GM10248 (cell line): Measurements from ENCODE around the gene IL19.
A peak's percentile ranks its signal among the peaks of the same experiment; 100 is the strongest.

Experiments
- CTCF ChIA-PET: fragments of 300-600 bp; sonication (Branson Sonifier 250); formaldehyde crosslinking; extraction: SDS; loops from one replicate; lab custom pipeline; 2021; ENCODE audit warnings: antibody characterized with exemption; lab: Yijun Ruan, JAX
- POLR2A ChIA-PET: fragments of 350-650 bp; sonication (Branson Sonifier 250); formaldehyde crosslinking; extraction: SDS; loops from one replicate; lab custom pipeline; 2020; ENCODE audit warnings: antibody characterized with exemption; lab: Yijun Ruan, JAX
- DNase-seq: peaks from one replicate; pipeline ENCODE4 v3.0.0; 2012; ENCODE audit errors: extremely low spot score
- TF ChIP-seq, protein P1 (sequence below): IDR thresholded peaks from 2 replicates; pipeline ENCODE4 v1.5.1; 2012; ENCODE audit warnings: mild to moderate bottlenecking, low read depth; ENCODE audit errors: extremely low read depth, missing control alignments, control extremely low read depth

Gene IL19

DNA sequence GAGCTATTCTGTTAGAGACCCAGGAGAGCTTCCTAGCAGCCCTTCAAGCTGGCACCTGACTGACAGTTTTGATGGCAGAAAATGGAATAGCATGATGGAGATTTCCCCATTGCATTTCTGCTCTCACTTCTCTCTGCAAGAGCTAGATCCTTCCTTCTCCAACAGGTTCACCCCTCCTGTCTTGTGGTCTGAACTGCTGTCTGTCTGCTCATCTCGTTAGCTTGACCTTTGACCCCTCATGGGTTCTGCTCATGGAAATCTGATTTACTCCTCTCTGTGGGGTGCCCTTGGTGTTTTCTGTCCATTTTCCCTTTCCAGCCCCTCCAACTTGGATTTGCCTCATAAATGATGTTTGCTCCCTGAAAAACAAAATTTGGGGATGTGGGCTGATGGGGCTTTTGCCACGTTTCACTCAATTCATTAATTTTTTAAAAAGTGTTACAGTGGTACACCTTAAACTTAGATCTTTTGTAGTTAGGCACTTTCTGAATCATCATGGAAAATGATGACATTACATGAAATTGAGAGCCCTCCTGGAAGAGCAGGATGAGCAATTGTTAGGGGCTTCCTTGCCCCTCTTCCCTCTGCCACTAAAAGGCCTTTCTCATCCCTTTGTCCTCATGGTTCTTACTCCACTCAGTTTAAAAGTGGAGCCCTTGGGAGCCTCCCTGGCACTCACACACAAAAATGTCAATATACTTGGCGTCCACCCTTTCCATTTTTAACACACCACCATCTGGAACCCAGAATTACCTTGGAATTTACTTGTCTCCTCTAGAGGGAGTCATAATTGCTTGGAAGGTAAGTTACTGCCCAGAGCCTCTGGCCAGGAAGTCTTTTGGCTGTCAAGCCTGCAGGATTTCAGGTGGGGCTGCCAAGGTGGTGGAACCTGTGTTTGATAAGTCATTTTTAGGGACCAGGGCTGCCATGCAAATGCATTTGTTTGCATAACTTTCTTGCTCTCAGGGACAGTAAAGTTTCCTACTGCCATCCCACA is 31.9 kb upstream of the IL19 start:
- no peak for DNase-seq
- POLR2A ChIA-PET, result interaction anchor here (1.3 to 1.4 kb wide), 2 partner anchors 27 to 31 kb away, joined by 4 to 6 read pairs; no protein-coding TSS in a partner anchor
- CTCF ChIA-PET, result interaction anchor here (0.8 to 14.9 kb wide), 23 partner anchors 13 to 244 kb away, joined by 3 to 464 read pairs (median 5); partner anchors contain the start of gene IL10
- TF ChIP-seq, protein P1, sequence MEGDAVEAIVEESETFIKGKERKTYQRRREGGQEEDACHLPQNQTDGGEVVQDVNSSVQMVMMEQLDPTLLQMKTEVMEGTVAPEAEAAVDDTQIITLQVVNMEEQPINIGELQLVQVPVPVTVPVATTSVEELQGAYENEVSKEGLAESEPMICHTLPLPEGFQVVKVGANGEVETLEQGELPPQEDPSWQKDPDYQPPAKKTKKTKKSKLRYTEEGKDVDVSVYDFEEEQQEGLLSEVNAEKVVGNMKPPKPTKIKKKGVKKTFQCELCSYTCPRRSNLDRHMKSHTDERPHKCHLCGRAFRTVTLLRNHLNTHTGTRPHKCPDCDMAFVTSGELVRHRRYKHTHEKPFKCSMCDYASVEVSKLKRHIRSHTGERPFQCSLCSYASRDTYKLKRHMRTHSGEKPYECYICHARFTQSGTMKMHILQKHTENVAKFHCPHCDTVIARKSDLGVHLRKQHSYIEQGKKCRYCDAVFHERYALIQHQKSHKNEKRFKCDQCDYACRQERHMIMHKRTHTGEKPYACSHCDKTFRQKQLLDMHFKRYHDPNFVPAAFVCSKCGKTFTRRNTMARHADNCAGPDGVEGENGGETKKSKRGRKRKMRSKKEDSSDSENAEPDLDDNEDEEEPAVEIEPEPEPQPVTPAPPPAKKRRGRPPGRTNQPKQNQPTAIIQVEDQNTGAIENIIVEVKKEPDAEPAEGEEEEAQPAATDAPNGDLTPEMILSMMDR, result peak; percentile 40

DNA sequence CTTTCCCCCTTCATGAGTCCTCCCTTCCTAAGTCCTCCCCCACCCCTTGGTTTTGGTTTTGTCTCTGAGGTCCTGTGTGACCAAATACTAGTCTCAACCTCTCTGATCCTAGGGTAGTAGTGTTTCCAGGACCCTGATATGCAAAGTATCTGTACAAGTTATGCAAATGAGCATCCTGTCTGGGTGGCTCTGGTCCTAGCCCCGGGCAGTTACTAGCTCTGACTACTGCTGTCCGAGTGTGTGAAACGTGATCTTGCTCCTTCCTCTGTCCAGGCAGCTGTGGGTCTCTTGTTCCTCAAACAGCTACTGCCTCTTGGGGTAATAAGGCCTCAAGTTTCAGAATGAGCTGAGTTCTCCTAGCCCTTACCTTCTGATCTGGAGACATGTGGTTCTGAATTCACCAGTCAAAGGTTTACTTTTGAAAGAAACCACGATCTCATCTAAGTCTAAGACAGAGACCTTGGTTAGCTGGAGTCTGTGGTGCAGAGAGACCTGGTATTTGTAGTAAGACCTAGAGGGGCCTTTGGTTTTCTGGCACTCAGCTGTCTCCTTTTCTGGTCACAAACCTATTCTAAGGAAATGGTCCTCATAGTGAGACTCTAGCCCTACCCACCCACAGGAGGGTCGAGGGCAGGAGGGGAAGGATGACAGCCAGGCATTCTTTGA is 31.0 kb upstream of the IL19 start:
- ChIA-PET CTCF (interaction anchor here (0.8 to 3.6 kb wide), 30 partner anchors 13 to 260 kb away, joined by 3 to 17 read pairs (median 4); partner anchors contain the start of gene IL10), POLR2A (interaction anchor here (1.3 to 1.4 kb wide), 2 partner anchors 26 to 30 kb away, joined by 4 to 6 read pairs; no protein-coding TSS in a partner anchor)
- TF ChIP-seq, protein P1, result no peak
- peak; percentile 84 for DNase-seq

DNA sequence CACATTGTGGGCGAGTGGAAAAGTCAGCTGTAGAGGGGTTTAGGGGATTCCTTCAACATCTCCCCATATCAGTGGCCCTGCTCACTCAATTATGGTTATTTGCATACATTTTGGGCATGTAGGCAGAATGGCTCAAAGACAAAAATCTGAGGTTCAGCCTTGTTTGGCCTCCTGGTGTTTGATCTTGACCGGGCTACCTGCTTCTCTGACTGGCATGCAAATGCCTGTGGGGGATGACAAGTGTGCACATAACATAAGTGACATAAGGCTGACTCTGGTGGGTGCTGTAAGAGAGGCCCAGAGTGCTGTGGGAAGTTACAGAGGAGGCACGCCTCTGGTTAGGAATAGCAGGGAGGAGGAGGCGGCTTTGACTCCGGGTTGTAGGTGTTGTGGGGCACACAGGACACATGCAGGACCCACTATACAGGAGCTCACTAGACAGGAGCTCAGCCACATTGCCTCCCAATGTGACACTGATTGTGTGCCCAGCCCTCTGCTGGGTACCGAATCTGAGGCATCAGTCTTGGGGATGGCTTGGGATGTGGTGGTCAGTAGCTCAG is 29.4 kb upstream of the IL19 start:
- TF ChIP-seq, protein P1, result no peak
- ChIA-PET CTCF (interaction anchor here (0.7 to 3.6 kb wide), 14 partner anchors 15 to 241 kb away, joined by 3 to 15 read pairs (median 4); partner anchors contain the start of gene IL19), POLR2A (no interaction called here)
- no peak for DNase-seq

DNA sequence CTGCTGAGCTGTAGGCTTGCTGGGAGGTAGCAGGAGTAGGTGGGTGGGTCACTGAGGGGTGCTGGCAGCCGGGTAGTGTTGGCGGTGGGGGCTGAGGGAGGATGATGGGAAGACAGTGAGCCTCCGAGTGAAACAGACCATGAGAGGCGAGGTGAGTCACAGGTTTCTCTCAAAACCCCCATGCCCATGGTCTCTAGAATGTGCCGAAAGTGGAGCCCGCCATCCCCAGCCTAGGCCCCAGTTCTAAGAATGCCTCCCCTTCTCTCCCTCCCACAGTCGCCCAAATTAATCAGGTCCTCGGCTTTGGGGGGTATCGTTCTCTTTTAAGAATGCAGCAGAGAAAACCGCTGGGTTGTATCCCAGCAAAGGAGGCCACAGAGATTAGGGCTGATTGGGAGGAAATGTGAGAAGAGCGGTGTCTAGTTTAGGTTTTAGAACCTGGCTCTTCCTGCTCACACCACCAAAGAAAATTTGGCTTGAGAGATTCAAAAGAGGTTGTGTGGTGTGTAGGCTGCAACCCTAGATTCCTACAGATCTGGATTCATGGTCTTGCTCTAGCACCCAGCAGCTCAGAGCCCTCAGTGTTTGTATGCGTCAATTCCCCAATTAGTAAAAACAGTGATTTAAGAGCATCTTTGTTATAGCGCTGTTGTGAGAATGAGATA is 27.7 kb upstream of the IL19 start:
- TF ChIP-seq, protein P1, result no peak
- ChIA-PET CTCF (interaction anchor here (1.1 to 3.6 kb wide), 5 partner anchors 8 to 66 kb away, joined by 3 to 23 read pairs (median 4); no protein-coding TSS in a partner anchor), POLR2A (no interaction called here)
- no peak for DNase-seq

DNA sequence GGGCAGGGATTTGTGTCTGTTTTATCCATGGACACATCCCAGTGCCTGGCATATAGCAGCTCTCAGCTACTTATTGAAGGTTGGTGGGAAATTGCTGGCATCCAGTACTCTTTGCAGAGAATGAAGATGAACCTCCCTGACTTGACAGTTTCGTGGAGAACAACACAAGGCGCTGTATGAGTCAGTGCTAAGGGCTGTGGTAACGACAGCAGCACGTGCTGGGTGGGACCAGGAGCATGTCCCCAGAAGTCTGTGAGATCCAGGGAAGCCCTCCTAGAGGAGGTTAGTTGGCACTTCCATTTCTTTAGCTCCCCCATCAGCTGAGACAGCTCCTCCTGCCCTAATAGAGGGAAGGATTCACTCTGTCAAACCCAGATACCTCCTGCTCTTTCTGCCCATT is 25.9 kb upstream of the IL19 start:
- CTCF ChIA-PET, result interaction anchor here (0.8 to 3.5 kb wide), 11 partner anchors 10 to 238 kb away, joined by 3 to 23 read pairs (median 5); no protein-coding TSS in a partner anchor
- no peak for DNase-seq
- TF ChIP-seq, protein P1, result no peak
- POLR2A ChIA-PET, result interaction anchor here (0.6 kb wide), 1 partner anchor 285 kb away, joined by 3 read pairs; no protein-coding TSS in a partner anchor
